ENCODE results near the gene MIR17HG.

GRCh38 chr13:91370501-91370900, 23.0 kb downstream of the MIR17HG start:
- TF ChIP-seq, protein P1, sequence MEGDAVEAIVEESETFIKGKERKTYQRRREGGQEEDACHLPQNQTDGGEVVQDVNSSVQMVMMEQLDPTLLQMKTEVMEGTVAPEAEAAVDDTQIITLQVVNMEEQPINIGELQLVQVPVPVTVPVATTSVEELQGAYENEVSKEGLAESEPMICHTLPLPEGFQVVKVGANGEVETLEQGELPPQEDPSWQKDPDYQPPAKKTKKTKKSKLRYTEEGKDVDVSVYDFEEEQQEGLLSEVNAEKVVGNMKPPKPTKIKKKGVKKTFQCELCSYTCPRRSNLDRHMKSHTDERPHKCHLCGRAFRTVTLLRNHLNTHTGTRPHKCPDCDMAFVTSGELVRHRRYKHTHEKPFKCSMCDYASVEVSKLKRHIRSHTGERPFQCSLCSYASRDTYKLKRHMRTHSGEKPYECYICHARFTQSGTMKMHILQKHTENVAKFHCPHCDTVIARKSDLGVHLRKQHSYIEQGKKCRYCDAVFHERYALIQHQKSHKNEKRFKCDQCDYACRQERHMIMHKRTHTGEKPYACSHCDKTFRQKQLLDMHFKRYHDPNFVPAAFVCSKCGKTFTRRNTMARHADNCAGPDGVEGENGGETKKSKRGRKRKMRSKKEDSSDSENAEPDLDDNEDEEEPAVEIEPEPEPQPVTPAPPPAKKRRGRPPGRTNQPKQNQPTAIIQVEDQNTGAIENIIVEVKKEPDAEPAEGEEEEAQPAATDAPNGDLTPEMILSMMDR (conservative IDR thresholded peaks at IDR 0.05; ENCODE audit: low read depth, low read length) = no peak
- TF ChIP-seq EZH2phosphoT487 (IDR thresholded peaks at IDR 0.05; ENCODE audit: borderline replicate concordance, low read length) = no peak
